Measurements from ENCODE around the gene SBF2.

SBF2 gene

DNA sequence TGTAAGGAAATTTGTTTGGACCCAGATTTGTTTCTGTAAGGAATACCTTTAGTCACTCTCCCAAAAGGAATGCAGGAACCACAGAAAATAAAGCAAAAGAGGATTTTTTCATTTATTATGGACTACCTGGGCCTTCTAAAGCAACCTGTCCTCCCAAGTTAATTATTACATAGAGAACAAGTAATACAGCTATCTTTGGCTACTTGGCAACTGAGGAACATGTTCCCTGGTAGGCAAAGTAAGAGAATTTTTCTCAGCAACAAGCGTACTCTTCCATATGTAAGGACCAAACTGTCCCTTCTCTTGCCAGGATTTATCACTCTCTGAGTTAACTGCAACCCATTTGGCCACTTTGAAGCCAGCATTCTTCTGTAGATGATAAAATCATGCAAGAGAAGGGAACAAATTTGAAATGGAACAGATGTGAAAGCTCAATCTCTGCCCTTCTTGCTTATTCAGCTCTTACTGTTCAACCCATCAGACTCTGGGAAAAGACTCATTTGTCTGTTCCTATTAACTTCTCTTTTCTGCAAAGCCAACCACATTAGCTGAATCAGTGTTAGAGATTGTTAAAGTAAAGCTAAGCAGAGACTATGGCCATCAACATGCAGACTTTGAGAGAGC, 440.0 kb downstream of the SBF2 start:
- no peak for FAIRE-seq
- DNase-seq (ENCODE audit: insufficient read length, low spot score): no peak
- TF ChIP-seq SPI1 (IDR thresholded peaks at IDR 0.05; ENCODE audit: low read depth, low read length) (no peak), POLR2A (IDR thresholded peaks at IDR 0.05; ENCODE audit: low read depth, low read length) (no peak)

DNA sequence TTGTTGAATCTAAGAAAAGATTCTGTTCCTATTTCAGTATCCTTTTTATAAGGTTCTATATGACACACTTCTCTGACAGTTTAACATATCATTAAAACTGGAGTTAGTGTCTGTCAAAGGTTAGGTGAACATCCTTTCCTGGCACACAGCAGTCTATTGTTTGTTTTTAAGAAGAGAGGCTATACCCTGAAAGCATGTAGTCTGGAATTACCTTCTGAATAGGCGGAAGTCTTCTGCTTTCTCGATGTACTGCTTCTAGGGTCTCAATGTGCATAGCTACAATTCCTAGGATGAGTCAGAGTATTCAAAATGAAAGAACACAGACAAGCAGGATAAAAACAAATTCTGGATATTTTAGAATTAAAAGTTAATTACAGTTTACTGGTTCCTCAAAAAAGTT, 441.6 kb downstream of the SBF2 start:
- TF ChIP-seq SPI1 (IDR thresholded peaks at IDR 0.05; ENCODE audit: low read depth, low read length) (no peak), POLR2A (IDR thresholded peaks at IDR 0.05; ENCODE audit: low read depth, low read length) (no peak), TAF1 (IDR thresholded peaks at IDR 0.05; ENCODE audit: low read depth, low read length) (no peak), POLR2AphosphoS5 (IDR thresholded peaks at IDR 0.05; ENCODE audit: low read depth, low read length) (no peak), POU2F2 (IDR thresholded peaks at IDR 0.05; ENCODE audit: low read depth, low read length) (no peak), PAX5 (IDR thresholded peaks at IDR 0.05; ENCODE audit: insufficient read depth, low read length, severe bottlenecking) (no peak)
- FAIRE-seq (no peak), DNase-seq (ENCODE audit: insufficient read length, low spot score) (no peak)

DNA sequence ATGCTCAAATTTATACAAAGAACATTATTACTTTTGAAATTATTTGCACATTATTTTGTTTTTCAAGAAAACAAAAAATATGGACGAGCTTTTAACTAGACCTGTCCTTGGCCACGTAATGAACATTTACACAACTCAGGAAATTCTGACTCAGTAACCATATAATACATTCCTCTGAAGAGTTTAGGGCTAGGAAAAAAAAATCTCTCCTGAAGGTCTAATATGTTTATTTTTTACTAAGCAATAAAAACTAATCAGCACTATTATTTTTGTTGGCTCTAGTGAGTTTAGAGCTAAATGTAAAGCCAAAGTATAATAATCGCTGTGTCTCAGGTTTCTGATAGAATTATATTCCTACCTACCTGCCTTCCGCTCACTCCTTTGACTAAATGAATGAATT, 442.7 kb downstream of the SBF2 start:
- TF ChIP-seq POU2F2 (IDR thresholded peaks at IDR 0.05; ENCODE audit: low read depth, low read length): no peak
- TF ChIP-seq PAX5 (IDR thresholded peaks at IDR 0.05; ENCODE audit: insufficient read depth, low read length, severe bottlenecking): no peak
- no peak for TF ChIP-seq SPI1 (IDR thresholded peaks at IDR 0.05; ENCODE audit: low read depth, low read length)
- no peak for TF ChIP-seq POLR2A (IDR thresholded peaks at IDR 0.05; ENCODE audit: low read depth, low read length)
- TF ChIP-seq TAF1 (IDR thresholded peaks at IDR 0.05; ENCODE audit: low read depth, low read length): no peak
- TF ChIP-seq POLR2AphosphoS5 (IDR thresholded peaks at IDR 0.05; ENCODE audit: low read depth, low read length): no peak
- no peak for FAIRE-seq
- no peak for DNase-seq (ENCODE audit: insufficient read length, low spot score)

DNA sequence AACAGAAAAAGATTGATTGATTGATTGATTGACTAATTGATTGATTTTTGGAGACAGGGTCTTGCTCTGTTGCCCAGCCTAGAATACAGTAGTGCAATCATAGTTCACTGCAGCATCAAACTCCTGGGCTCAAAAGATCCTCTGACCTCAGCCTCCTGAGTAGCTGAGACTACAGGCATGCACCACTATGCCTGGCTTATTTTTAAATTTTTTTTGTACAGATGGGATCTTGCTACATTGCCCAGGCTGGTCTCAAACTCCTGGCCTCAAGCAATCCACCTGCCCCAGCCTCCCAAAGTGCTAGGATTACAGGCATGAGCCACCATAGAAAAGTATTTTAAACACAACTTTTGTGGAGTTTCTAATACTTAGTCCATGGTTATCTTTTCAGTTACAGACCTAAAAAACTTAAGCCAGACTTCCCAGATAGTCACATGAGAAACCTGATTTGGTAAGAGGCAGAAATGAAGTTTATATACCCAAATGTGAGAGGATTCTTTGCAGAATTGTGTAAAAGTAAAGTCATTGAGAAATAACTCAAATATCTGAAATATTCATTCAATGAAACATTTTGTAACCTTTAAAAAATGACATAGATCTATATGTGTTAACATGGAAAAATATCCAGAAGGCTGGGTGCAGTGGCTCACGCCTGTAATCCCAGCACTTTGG, 443.7 kb downstream of the SBF2 start:
- TF ChIP-seq POU2F2 (IDR thresholded peaks at IDR 0.05; ENCODE audit: low read depth, low read length): no peak
- TF ChIP-seq TAF1 (IDR thresholded peaks at IDR 0.05; ENCODE audit: low read depth, low read length): no peak
- TF ChIP-seq POLR2AphosphoS5 (IDR thresholded peaks at IDR 0.05; ENCODE audit: low read depth, low read length): no peak
- TF ChIP-seq PAX5 (IDR thresholded peaks at IDR 0.05; ENCODE audit: insufficient read depth, low read length, severe bottlenecking): no peak
- TF ChIP-seq SPI1 (IDR thresholded peaks at IDR 0.05; ENCODE audit: low read depth, low read length): no peak
- no peak for TF ChIP-seq POLR2A (IDR thresholded peaks at IDR 0.05; ENCODE audit: low read depth, low read length)
- no peak for DNase-seq (ENCODE audit: insufficient read length, low spot score)
- no peak for FAIRE-seq

DNA sequence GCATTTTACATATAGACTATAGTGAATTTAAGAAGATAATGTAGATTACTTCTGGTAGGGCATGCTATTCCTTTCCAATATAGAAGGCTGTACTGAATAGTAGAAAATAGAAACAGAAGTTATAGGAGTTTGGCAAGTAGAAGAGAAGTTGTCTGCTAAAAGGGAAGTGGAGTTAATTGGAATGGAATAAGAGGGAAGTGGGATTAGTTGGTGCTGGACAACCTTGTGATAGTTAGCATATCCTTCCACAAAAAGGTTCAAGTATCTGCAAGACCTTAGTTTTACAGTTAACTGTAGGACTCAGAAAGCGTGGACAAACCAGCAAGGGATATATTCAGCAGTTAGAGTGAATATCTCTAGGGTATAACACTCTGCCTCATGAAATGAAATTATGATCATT, 444.6 kb downstream of the SBF2 start:
- TF ChIP-seq SPI1 (IDR thresholded peaks at IDR 0.05; ENCODE audit: low read depth, low read length): no peak
- TF ChIP-seq POLR2A (IDR thresholded peaks at IDR 0.05; ENCODE audit: low read depth, low read length): no peak
- no peak for TF ChIP-seq POLR2AphosphoS5 (IDR thresholded peaks at IDR 0.05; ENCODE audit: low read depth, low read length)
- TF ChIP-seq POU2F2 (IDR thresholded peaks at IDR 0.05; ENCODE audit: low read depth, low read length): no peak
- no peak for TF ChIP-seq TAF1 (IDR thresholded peaks at IDR 0.05; ENCODE audit: low read depth, low read length)
- no peak for TF ChIP-seq PAX5 (IDR thresholded peaks at IDR 0.05; ENCODE audit: insufficient read depth, low read length, severe bottlenecking)
- DNase-seq (ENCODE audit: insufficient read length, low spot score) (no peak), FAIRE-seq (peak; percentile 47)

DNA sequence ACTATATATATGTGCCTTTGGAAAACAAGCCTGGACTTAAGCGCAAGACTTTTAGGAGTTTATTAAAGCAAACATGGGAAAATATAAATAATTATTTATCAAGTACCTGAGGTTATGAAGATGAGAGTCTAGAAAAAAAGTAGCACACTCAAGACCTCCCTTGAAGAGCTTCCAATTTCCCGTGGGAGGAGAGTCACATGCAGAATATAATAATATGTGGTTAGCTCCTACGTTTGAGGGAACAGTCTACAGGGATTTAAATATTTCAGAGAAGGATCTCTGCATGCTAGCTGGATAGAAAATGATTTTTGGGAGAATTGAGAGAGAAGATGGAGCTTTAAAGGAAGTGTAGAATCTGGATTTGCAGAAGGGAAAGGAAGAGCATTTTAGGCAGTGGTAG, 446.4 kb downstream of the SBF2 start:
- TF ChIP-seq POLR2AphosphoS5 (IDR thresholded peaks at IDR 0.05; ENCODE audit: low read depth, low read length) (no peak), POLR2A (IDR thresholded peaks at IDR 0.05; ENCODE audit: low read depth, low read length) (no peak), PAX5 (IDR thresholded peaks at IDR 0.05; ENCODE audit: insufficient read depth, low read length, severe bottlenecking) (no peak), POU2F2 (IDR thresholded peaks at IDR 0.05; ENCODE audit: low read depth, low read length) (no peak), TAF1 (IDR thresholded peaks at IDR 0.05; ENCODE audit: low read depth, low read length) (no peak), SPI1 (IDR thresholded peaks at IDR 0.05; ENCODE audit: low read depth, low read length) (no peak)
- DNase-seq (ENCODE audit: insufficient read length, low spot score) (no peak), FAIRE-seq (no peak)

DNA sequence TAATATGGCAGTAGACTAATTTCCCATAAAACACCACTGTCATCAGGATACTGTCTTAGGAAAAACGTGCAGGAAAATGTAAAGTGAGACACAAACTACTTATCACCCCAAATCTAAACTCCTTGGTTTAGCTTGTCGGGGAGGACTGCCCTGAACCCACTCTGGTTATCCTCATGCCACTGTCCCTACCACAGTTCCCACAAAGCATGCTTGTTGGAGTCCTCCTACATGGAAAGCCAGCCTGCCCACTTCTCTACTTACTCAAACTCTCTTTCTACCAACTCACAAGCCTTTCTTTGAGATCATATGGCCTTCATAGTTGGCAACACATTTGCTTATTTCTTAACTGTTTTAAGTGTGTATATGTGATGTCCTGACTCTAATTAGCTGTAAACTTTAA, 451.1 kb downstream of the SBF2 start:
- FAIRE-seq: no peak
- no peak for TF ChIP-seq TAF1 (IDR thresholded peaks at IDR 0.05; ENCODE audit: low read depth, low read length)
- no peak for TF ChIP-seq POU2F2 (IDR thresholded peaks at IDR 0.05; ENCODE audit: low read depth, low read length)
- TF ChIP-seq SPI1 (IDR thresholded peaks at IDR 0.05; ENCODE audit: low read depth, low read length): no peak
- no peak for TF ChIP-seq POLR2AphosphoS5 (IDR thresholded peaks at IDR 0.05; ENCODE audit: low read depth, low read length)
- TF ChIP-seq POLR2A (IDR thresholded peaks at IDR 0.05; ENCODE audit: low read depth, low read length): no peak
- no peak for TF ChIP-seq PAX5 (IDR thresholded peaks at IDR 0.05; ENCODE audit: insufficient read depth, low read length, severe bottlenecking)
- DNase-seq (ENCODE audit: insufficient read length, low spot score): no peak

DNA sequence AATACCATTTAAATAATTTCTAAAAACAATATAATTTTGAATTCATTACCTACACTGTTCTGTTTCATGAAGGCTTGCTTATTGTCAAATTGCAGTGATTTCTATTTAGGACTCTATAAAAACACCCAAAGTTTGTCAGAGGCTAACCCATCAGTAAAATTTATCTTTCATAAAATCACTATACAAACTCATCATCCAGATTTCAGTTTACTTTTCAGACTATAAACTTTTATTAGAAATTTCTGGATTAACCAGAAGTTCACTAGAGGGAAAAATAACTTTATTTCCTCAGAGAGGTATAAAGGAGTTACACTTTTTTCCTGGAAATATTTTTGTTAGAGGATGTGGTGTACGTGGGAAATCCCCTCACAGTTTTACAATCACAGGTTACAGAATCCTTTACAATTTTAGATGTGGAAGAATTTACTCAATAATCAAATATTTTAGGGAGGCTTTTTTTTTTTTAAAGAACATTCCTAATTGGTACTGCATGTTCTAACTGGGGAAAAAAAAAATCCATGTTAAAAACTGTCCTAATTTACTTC, 453.5 kb downstream of the SBF2 start:
- FAIRE-seq (no peak), DNase-seq (ENCODE audit: insufficient read length, low spot score) (no peak)
- TF ChIP-seq POU2F2 (IDR thresholded peaks at IDR 0.05; ENCODE audit: low read depth, low read length) (no peak), SPI1 (IDR thresholded peaks at IDR 0.05; ENCODE audit: low read depth, low read length) (no peak), POLR2AphosphoS5 (IDR thresholded peaks at IDR 0.05; ENCODE audit: low read depth, low read length) (no peak), TAF1 (IDR thresholded peaks at IDR 0.05; ENCODE audit: low read depth, low read length) (no peak), POLR2A (IDR thresholded peaks at IDR 0.05; ENCODE audit: low read depth, low read length) (no peak), PAX5 (IDR thresholded peaks at IDR 0.05; ENCODE audit: insufficient read depth, low read length, severe bottlenecking) (no peak)

DNA sequence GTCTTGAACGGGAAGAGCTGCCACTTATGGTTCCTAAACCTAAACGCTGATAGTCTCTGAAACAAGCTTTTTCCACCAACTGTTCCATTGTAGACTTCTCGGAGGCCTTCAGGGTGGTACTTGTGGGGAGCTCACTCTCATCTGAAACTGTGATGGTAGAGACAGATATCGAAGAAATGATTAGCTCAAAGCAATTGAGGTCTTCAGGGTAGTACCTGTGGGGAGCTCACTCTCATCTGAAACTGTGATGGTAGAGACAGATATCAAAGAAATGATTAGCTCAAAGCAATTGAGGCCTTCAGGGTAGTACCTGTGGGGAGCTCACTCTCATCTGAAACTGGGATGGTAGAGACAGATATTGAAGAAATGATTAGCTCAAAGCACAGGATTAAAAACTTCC, 454.5 kb downstream of the SBF2 start:
- no peak for DNase-seq (ENCODE audit: insufficient read length, low spot score)
- TF ChIP-seq POLR2AphosphoS5 (IDR thresholded peaks at IDR 0.05; ENCODE audit: low read depth, low read length): no peak
- no peak for TF ChIP-seq SPI1 (IDR thresholded peaks at IDR 0.05; ENCODE audit: low read depth, low read length)
- no peak for TF ChIP-seq PAX5 (IDR thresholded peaks at IDR 0.05; ENCODE audit: insufficient read depth, low read length, severe bottlenecking)
- no peak for TF ChIP-seq TAF1 (IDR thresholded peaks at IDR 0.05; ENCODE audit: low read depth, low read length)
- no peak for TF ChIP-seq POLR2A (IDR thresholded peaks at IDR 0.05; ENCODE audit: low read depth, low read length)
- TF ChIP-seq POU2F2 (IDR thresholded peaks at IDR 0.05; ENCODE audit: low read depth, low read length): no peak
- peak; percentile 80 for FAIRE-seq
